ENCODE results near the gene TMCO4.

The TMCO4 gene

GRCh38 chr1:19700079-19700777 lies 99.5 kb downstream of the TMCO4 start:
- TF ChIP-seq, protein P1, sequence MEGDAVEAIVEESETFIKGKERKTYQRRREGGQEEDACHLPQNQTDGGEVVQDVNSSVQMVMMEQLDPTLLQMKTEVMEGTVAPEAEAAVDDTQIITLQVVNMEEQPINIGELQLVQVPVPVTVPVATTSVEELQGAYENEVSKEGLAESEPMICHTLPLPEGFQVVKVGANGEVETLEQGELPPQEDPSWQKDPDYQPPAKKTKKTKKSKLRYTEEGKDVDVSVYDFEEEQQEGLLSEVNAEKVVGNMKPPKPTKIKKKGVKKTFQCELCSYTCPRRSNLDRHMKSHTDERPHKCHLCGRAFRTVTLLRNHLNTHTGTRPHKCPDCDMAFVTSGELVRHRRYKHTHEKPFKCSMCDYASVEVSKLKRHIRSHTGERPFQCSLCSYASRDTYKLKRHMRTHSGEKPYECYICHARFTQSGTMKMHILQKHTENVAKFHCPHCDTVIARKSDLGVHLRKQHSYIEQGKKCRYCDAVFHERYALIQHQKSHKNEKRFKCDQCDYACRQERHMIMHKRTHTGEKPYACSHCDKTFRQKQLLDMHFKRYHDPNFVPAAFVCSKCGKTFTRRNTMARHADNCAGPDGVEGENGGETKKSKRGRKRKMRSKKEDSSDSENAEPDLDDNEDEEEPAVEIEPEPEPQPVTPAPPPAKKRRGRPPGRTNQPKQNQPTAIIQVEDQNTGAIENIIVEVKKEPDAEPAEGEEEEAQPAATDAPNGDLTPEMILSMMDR (conservative IDR thresholded peaks at IDR 0.05; ENCODE audit: low read depth) = no peak
- ChIA-PET CTCF (no interaction called here), POLR2A (ENCODE audit: low non-redundant PET) (no interaction called here)
- DNase-seq (ENCODE audit: low spot score) = no peak
- H3K27ac ChIP-seq = no peak overlapping the region

GRCh38 chr1:19698181-19698580 lies 101.5 kb downstream of the TMCO4 start:
- DNase-seq (ENCODE audit: low spot score) = no peak
- ChIA-PET POLR2A (ENCODE audit: low non-redundant PET) (no interaction called here), CTCF (interaction anchor here (0.7 kb wide), 2 partner anchors 18 to 44 kb away, joined by 3 to 4 read pairs; no protein-coding TSS in a partner anchor)
- no peak overlapping the region for H3K27ac ChIP-seq
- TF ChIP-seq, protein P1 (conservative IDR thresholded peaks at IDR 0.05; ENCODE audit: low read depth) = no peak

GRCh38 chr1:19696820-19697219 lies 102.9 kb downstream of the TMCO4 start:
- DNase-seq (ENCODE audit: low spot score) = no peak
- H3K27ac ChIP-seq = no peak overlapping the region
- ChIA-PET POLR2A (ENCODE audit: low non-redundant PET) (no interaction called here), CTCF (no interaction called here)
- TF ChIP-seq, protein P1 (conservative IDR thresholded peaks at IDR 0.05; ENCODE audit: low read depth) = no peak

- TF ChIP-seq, protein P1 (conservative IDR thresholded peaks at IDR 0.05; ENCODE audit: low read depth) = no peak
- ChIA-PET POLR2A (ENCODE audit: low non-redundant PET) (interaction anchor here (0.6 kb wide), 1 partner anchor 119 kb away, joined by 5 read pairs; the partner anchor contains the start of gene RNF186), CTCF (interaction anchor here (0.8 kb wide), 1 partner anchor 20 kb away, joined by 3 read pairs; no protein-coding TSS in a partner anchor)
- DNase-seq (ENCODE audit: low spot score) = no peak
- no peak overlapping the region for H3K27ac ChIP-seq
Measured at GRCh38 chr1:19695772-19696171, 103.9 kb downstream of the TMCO4 start.

GRCh38 chr1:19694298-19694697 lies 105.4 kb downstream of the TMCO4 start:
- DNase-seq (ENCODE audit: low spot score) = no peak
- ChIA-PET CTCF (interaction anchor here (1.3 kb wide), 1 partner anchor 10 kb away, joined by 5 read pairs; no protein-coding TSS in a partner anchor), POLR2A (ENCODE audit: low non-redundant PET) (no interaction called here)
- H3K27ac ChIP-seq = no peak overlapping the region
- TF ChIP-seq, protein P1 (conservative IDR thresholded peaks at IDR 0.05; ENCODE audit: low read depth) = no peak

- DNase-seq (ENCODE audit: low spot score) = no peak
- H3K27ac ChIP-seq = no peak overlapping the region
- TF ChIP-seq, protein P1 (conservative IDR thresholded peaks at IDR 0.05; ENCODE audit: low read depth) = no peak
- CTCF ChIA-PET = interaction anchor here (0.6 to 1.1 kb wide), 2 partner anchors 14 to 785 kb away, joined by 3 to 4 read pairs; no protein-coding TSS in a partner anchor
- POLR2A ChIA-PET (ENCODE audit: low non-redundant PET) = no interaction called here
Measured at GRCh38 chr1:19690342-19690741, 109.4 kb downstream of the TMCO4 start.
